NCI-H187 treated with DMSO at 0.1 percent for 48 hours (cell line): ENCODE data around the gene DCAF7.

Source experiments
- DNase-seq: peaks from one replicate; lab custom pipeline; 2025; lab: John Stamatoyannopoulos, UW

Gene DCAF7

GRCh38 chr17:63629627-63630026 is 79.3 kb downstream of the DCAF7 start:
- DNase-seq, result no peak

- no peak for DNase-seq
Measured at GRCh38 chr17:63631062-63631461, 80.8 kb downstream of the DCAF7 start.

- DNase-seq, result no peak
Measured at GRCh38 chr17:63631626-63632025, 81.3 kb downstream of the DCAF7 start.

- DNase-seq, result no peak
Measured at GRCh38 chr17:63633742-63634141, 83.5 kb downstream of the DCAF7 start.

DNA sequence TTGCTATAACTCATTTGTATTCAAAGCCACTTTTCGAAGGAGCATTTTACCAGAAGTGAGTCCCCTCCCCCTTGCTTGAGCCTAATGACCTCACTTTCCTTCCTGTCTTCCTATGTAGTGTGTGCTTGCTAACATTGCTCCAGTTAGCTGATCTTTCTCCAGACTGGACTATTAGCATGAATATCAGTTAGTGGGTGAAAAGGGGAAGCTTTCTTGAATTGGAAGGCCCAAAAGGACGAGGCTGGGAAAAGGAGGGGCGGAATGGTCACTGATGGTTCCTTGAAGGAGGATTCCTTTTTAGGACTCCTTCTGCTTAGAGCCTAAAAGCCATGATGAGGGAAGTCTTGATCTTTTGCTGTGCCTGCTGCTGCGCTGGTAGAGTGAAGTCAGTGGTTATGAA is 83.9 kb downstream of the DCAF7 start:
- no peak for DNase-seq

- no peak for DNase-seq
Measured at GRCh38 chr17:63634816-63635215, 84.5 kb downstream of the DCAF7 start.

GRCh38 chr17:63635290-63635689 is 85.0 kb downstream of the DCAF7 start:
- DNase-seq, result no peak

DNA sequence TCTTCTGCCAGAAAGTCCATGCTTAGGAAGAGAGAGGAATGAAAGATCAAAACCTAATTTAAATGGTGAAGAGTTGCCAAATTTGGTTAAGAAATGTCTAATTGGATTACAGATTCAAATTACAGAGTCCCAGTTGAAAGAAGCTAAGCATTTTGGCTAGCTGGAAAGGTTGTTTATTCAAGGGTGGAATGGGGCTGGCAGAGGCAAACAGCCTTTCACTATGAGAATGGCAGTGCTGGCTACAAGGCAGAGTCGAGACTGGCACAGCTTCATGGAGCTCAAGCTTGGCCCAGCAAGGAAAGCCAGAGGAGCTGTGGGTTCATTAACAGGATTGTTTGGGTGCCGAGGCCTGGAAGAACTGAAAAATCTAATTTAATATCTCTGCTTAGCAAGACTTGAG is 85.5 kb downstream of the DCAF7 start:
- no peak for DNase-seq

DNA sequence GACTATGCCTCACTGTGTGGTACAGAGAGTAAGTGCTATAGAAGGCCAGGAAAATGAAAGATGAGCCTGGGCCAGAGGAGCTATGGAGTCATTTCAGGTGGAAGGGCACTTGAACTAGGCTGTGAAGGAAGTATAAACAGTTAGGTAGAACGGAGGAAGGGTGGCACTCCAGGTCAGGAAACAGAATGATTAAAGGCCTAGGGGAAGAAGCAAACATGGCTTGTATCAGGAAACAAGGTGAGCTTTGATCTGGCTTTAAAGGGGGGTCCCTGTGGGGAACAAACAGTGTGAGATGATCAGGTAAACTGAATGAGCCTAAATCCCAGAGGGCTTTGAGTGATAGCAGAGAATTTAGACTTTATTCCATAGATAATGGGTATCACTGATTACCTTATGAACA is 88.8 kb downstream of the DCAF7 start:
- DNase-seq, result no peak

DNA sequence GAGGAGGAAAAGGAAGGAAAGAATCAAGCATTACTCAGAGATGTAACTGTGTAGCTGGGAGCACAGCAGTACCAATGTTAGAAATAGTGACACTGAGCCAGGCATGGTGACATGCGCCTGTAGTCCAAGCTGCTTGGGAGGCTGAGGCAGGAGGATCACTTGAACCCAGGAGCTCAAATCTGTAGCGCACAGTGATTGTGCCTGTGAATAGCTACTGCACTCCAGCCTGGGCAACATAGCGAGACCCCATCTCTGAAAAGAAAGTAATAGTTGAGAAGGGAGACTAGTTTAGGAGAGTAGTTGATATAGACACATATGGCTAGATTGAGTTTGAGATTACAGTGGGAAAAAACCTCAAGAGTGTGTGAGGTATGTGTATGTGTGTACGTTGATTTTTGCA is 89.8 kb downstream of the DCAF7 start:
- no peak for DNase-seq

DNA sequence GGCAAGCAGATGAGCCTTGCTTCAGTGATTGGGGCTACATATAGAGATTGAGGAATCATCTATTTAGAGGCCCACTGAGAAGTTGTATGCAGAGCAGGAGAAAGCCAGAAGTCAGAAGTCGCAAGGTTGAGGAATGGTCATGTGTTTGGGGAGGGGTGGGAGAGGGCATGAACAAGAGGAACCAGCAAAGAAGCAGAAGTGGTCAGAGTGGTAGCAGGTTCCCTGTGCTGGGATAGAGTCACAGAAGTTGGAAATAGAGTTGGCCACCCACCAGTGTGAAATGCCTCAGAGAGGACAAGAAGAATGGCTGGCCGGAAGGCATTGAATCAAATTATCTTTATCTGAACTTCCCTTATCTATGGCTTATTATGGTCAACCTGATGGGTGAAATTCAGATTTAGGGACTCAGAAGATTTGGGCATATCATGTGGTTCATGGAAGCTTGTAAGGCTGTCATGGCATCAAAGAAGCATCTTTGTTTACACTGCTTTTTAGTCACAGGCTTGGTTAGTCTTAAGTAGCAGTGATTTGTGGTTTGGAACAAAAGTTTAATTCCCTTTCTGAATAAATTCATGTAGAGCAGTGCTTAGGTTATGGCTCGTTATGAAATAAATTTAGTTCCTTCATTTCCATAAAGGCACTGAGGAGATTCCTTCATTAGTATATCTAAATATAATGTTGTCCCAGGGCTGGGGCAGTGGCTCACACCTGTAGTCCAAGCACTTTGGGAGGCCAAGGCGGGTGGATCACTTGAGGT is 91.6 kb downstream of the DCAF7 start:
- no peak for DNase-seq
